HG03060 (cell line): ENCODE measurements around the gene FBXL16.

Source experiments
- ATAC-seq: cut with Tn5 transposase; IDR thresholded peaks from one replicate; pipeline ENCODE4 v1.9.1; 2021; ENCODE audit warnings: low read depth, moderate number of reproducible peaks; ENCODE audit not compliant: unreplicated experiment

The FBXL16 gene

GRCh38 chr16:711548-712320, 6.1 kb upstream of the FBXL16 start:
- no peak for ATAC-seq

DNA sequence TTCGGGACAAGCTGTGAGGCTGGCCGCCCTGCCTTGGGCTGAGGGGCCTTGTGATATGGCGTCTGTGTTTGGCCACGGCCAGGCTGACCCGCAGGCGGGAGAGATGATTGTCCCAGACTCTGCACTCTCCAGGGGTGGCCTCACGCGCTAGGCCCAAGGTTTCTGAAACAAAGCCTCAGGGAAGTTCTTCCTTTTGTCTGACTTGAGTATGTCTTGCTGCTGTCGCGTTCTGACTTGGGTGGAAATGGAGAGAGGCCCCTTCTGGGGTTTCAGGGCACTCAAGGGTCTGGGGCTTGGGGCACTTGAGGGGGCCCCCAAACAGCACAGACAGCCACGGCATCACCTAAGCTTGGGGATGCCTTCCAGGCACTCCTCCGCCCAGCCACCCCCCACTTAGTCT, 5.5 kb upstream of the FBXL16 start:
- ATAC-seq, result no peak

DNA sequence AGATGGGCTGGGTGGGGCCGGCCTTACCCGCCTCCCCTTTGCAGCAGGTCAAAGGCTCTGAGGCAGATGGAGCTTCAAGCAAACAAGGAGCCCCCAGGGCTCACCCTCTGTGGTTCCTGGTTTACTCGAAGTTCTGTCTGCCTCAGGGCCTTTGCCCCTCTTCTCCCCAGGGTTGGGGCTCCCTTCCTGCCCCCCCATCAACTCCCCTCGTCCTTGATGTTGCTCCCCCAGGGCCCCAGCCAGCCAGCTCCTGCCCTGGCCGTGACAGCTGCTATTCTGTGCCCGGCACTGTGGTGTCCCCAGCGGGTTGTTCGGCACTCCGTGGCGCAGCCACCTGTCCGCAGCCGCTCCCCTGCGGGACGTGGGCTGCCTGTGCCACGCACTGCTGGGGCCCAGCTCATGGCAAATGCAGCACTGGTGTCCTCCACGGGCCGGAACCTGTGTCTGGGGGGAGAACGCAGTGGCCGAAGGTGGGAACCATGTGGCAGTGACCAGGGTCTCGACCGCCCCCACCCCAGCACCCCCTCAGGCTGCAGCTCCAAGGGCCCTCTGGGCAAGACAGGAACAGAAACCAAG, 5.0 kb upstream of the FBXL16 start:
- ATAC-seq, result no peak

DNA sequence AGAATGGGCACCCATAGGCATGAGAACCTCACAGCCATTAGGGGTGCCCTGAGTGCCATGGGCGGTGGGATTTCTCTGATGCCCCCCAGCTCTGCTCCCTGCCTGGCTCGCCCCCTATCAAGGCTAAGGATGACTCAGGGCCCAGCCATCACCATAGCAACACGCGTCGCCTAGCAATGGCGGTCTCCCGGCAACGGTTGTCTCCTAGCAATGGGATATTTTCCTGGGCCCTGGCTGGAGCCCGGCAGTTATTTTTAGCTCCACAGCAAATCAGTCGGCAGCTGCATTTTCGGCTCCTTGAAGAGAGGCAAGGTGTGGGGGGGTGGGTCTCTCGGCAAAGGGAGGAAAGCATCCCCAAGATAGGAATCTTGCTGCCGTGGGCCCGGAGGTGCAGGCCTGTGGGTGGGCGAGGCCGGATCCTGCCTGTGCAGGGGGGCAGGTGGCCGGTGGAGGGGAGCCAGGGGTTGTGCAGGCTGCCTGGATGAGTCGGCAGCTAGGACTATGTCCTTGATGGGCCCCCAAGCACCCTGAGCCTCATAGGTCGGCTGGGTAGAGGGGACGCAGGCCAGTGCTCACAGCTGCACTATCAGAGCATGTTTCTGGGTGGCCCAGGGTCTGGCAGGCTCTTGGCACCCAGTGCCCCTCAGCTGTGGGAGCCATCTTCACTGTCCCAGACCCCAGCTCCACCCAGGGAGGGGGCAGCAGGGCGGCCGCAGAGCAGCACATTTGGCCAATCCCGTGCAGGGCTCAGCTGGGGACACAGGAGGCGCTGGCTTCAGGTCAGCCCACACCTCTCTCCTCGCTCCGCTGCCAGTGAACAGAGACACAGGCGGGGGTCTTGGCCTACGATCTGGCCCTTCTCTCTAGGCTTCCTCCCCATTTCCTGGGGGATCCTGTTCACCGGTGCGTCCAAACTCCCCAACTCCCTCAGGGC, 4.2 kb upstream of the FBXL16 start:
- no peak for ATAC-seq

- no peak for ATAC-seq
These were observed 3.4 kb upstream of the FBXL16 start for GRCh38 chr16:708959-709358.

GRCh38 chr16:708019-708418, 2.4 kb upstream of the FBXL16 start:
- no peak for ATAC-seq

GRCh38 chr16:707062-707538, 1.5 kb upstream of the FBXL16 start:
- ATAC-seq, result no peak

- ATAC-seq, result no peak
These were observed 824 bp upstream of the FBXL16 start for GRCh38 chr16:706189-707061.

DNA sequence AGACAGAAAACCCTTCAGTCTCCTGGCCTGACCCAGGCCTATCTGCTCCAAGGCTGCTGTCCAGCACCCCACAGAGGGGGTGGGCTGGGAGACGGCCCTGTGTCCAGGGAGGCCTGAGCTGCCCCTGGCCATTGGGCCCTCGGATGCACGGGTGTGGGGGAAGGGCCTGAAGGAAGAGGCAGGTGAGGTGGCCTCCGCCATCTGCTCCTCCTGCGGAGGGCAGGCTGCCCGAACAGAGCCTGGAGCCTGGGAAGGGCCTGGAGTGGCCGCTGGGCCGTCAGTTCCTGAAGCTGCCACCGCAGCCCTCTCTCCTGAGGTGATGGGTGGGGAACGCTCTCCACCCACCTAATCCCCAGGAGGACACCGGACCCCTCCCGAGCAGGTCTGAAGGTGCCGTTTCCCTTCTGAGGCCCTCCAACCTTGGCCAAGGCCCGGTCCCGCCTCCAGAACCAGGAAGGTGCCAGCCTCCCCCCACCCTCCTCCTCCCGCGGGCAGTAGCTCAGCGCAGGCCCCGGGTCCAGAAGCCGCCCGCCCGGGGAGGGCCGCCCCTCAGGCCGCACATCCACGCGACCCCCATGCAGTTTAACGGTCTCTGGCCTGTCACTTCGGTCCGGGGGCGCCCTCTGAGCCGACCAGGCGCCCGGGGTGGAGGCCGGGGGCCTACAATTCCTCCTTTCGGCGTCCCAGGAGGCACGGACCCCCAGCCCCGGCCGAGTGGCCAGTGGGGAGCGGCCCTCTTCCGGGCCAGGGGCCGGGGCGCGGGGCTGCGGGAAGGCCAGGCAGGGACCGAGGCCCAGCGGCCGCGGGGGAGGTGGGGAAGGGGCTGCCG, 835 bp downstream of the FBXL16 start:
- ATAC-seq, result no peak

DNA sequence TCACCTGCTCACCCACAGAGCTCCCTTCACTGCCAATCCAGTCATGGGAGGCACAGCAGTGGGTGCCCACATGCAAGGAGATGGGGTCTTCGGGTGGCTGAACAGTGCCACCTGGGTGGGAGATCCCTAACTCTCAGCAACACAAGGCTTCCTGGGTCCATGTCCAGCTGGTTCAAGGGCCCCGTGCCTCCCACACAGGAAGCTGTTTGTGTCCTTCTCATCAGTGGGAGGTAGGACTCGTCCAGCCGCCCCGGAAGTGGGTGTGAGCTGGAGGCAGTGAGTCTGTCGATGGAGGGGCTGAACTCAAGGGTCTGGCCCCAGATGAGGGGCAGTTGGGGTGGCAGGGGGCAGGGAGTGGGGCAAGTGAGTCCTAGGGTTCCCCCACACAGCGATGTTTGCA, 1.6 kb downstream of the FBXL16 start:
- ATAC-seq, result no peak

DNA sequence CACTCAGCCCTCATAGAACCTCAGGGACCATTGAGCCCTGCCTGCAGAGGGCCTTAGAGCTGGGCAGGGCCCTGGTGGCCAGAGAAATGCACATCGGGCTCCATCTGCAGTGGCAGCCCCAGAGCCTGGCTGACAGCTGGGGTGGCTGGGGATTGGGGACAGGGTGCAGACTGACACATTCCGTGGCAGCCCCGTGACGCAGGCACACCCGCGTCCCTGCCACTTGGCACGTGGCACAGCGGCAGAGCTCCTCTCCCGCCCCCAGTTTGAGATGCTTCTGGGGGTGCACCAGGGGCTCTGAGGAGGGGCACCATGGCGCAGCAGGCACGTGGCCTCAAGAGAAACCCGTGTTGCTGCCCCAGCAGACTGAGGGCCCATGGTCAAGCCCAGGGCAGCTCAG, 2.2 kb downstream of the FBXL16 start:
- ATAC-seq, result no peak

DNA sequence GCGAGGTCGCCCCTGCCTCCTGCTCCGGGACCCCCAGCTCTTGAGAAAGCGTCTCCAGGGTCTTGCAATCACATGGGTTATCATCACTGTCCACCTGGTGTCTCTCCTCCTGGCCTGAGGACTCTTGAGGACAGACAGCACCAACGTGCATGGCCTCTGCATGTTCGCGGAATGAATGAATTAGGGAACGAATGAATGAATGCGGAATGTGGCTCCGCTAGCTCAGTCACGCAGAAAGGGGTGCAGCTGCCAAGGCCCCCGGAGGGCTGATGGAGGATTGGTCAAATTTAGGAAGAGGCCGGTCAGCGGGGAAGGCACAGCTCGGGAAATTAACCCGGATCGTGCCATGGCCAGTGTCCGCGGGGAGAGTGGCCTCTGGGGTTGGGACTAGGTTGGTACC, 3.3 kb downstream of the FBXL16 start:
- ATAC-seq, result no peak

- ATAC-seq, result no peak
These were observed 4.7 kb downstream of the FBXL16 start for GRCh38 chr16:700684-701584.

DNA sequence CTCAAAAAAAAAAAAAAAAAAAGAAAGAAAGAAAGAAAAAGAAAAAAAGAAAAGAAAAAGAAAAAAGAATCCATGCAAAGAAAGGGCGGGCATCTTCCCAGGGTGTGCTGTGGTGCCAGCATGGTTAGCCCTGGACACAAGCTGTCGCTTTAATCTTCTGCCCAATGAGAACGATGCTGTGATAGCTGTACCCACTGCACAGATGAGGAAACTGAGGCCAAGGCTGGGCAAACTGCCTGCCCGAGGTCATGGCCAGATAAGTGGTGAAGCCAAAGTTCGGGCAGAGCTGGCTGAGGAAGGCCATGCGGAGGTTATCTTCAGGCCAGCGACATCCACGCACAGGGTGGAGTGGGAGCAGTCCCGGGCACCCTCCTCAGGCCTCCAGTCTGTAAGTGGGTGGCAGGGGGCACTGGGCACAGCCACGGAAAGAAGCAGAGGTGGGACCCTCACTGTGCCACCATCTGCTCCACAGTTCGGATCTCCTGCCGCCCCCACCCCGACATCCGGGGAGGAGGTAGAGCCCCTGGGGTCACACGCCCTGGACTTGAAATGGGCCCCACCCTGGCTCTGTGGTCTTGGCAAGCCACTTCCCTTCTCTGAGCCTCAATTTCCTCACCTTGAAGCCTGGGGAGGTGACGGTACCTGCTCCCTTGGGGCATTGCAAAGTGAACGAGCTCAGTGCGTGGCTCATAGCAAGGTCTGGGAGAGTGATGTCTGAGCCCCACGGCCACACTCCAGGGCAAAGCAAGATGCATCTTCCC, 6.5 kb downstream of the FBXL16 start:
- no peak for ATAC-seq

DNA sequence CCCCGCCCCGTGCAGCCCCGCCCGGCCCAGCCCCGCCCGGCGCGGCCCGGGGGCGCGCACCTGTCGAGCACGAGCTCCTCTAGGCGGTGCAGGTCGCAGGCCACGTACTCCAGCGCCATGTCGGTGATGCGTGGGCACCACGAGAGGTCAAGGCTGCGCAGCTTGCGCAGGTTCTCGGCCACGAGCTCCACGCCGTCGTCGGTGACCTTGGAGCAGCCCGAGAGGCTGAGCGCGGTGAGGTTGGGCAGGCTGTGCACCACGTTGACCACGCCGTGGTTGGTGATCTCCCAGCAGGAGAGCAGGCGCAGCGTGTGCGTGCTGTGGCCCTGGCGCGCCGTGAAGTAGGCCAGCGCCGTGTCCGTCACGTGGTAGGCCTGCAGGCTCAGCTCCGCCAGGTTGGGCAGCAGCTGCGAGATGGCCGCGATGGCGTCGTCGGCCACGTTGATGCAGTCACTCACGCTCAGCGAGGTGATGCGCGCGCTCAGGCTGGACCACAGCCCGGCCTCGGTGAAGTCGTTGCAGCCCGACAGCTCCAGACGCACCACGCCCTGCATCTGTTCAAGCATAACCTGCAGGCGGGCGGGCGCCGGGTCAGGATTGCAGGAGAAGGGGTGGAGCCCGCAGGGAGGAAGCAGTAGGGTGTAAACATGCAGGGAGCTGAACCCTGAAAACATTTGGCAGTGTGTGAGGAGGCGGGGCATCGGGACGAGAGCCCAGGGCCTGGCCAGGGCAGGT, 10.1 kb downstream of the FBXL16 start:
- no peak for ATAC-seq

GRCh38 chr16:694863-695354, 10.7 kb downstream of the FBXL16 start:
- no peak for ATAC-seq
